OCI-LY3 (cell line): Measurements from ENCODE around the gene TDRD7.

ENCODE experiments used
- CTCF ChIP-seq: fragments of 200-600, 300-600 bp; sonication (generic); IDR thresholded peaks from 2 replicates; pipeline ENCODE4 v1.5.1; 2014; ENCODE audit warnings: antibody characterized with exemption, low read length, low read depth
- EZH2phosphoT487 ChIP-seq: fragments of 200-600 bp; shearing (Covaris generic); IDR thresholded peaks from 2 replicates; pipeline ENCODE4 v1.6.1; 2018; ENCODE audit warnings: antibody characterized with exemption, mixed run types, low read depth

DNA sequence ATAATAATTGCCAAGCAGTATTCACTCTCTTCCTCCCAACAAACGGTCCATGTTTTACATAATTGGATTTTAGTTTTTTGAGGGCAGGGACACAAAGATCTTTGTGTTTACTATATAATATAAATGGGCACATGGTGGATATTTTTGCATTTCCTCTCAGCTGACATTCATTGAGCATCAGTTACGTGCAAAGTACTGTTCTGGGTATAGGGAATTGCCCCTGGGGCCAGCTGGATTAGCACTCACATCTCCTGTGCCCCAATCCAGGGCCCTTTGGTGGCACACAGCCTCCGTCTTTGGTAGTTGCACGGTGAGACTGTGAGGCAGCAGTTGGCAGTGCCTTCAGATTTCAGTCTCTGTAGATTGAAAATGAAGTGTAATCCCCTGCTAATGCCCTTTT is 1.6 kb downstream of the TDRD7 start:
- TF ChIP-seq CTCF (no peak), EZH2phosphoT487 (no peak)
